Right ventricle myocardium inferior (tissue), 1 donor: Measurements from ENCODE around the gene CASP10. TPM values are rescaled to one million over a fixed set of nuclear protein-coding genes. Genes with fewer than 3 reads are reported as not detected.

Source experiments
- ATAC-seq: fragments of 200-7000 bp; cut with Tn5 transposase; one replicate; pipeline ENCODE4 v1.9.1; 2020; ENCODE audit warnings: mild to moderate bottlenecking, moderate library complexity
- DNase-seq: peaks from one replicate; pipeline ENCODE4 v3.0.0; 2021; ENCODE audit errors: missing footprints
- intact Hi-C: fragments of 100-400 bp; cut with DNase I; formaldehyde crosslinking; loops from one replicate; pipeline ENCODE4 v1.11.0; 2022
- total RNA-seq: library from RNA; stranded (reverse); fragmentation: NEBNext Ultra II Directional; extraction: Animal tissue kit (Norgen Biotek cat#: 25700); gene quantifications from one replicate; pipeline ENCODE4 v1.2.1, GENCODE V29; 2021
- donor health status: DM: no; HTN: yes; CAD: no; lungs with severe emphysema.

The CASP10 gene
- total RNA-seq, 1 donor from 2014 or later, result 6.2 TPM

DNA sequence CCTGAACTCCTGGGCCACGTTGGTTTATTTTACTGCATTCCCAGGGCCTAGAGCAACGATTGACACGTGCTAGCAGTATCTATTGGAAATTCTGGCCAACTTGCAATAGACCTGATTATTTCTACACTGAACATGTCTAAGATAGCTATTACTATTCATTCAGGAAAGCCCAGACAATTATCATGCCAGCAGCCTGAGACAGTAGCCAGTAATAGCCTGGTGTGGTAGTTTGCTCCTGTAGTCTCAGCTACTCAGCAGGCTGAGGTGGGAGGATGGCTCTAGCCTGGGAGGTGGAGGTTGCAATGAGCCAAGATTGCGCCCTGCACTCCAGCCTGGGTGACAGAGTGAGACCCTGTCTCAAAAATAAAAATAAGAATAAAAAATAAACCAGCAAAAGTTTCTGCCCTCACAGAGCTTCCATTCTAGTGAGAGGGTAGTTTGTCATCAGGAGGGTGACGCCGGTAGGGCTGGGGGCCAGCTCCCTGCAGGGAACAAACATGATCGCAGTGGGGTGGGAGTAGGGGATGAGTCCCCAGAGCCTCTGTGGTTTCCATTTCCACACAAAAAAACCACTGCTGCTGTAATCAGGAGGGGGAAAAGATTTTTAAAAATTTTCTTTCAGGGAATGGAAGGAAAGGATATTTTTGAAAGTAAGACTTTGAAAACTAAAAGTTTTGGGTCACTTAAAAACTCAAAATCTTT is 81.7 kb downstream of the CASP10 start:
- no peak for DNase-seq
- ATAC-seq, result no peak
- intact Hi-C loops, result no loop called here

DNA sequence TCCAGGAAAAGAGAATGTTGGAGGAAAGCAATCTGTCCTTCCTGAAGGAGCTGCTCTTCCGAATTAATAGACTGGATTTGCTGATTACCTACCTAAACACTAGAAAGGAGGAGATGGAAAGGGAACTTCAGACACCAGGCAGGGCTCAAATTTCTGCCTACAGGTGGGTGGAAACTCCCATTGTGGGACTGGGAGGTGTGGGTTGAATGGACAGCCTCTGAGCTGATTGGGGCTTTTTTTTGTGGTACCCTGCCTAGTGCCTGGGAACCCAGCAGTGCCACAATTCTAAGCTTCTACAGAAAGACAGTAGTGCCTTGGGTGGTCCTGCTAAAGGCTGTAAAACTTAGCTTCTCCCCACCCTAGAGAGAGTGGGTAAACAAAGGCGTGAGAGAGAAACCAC is 83.7 kb downstream of the CASP10 start:
- intact Hi-C loops, result no loop called here
- ATAC-seq, result no peak
- no peak for DNase-seq

DNA sequence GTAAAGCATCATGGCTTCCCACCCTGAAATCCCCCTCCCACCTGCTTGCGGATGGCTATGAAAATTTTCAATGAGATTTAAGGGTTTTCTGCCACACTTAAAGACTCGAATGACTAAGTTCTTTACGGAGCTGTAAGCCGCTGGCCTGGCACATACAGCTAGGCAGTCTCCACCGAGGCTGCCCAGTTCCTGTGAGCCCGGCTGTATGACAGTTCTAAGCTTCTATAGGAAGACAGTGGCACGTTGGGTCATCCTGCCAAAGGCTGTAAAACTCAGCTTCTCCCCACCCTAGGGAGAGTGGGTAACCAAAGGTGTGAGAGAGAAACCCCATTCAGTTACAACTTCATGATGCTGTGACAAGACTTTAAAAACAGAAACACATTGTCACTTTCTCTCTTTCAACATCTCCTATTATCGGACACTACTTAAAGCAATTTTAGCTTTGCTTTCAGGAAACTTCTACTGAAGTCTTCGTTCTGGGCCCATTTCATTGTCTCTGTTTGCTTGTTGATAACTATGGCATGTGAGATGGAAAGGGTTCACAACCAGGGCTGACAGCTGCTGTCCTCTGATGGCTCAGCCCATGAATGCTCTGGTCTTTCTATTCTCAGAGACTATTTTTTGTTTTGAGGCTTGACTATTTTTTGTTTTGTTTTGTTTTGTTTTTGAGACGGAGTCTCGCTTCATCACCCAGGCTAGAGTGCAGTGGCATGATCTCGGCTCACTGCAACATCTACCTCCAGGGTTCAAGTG is 84.5 kb downstream of the CASP10 start:
- intact Hi-C loops, result no loop called here
- DNase-seq, result no peak
- no peak for ATAC-seq

DNA sequence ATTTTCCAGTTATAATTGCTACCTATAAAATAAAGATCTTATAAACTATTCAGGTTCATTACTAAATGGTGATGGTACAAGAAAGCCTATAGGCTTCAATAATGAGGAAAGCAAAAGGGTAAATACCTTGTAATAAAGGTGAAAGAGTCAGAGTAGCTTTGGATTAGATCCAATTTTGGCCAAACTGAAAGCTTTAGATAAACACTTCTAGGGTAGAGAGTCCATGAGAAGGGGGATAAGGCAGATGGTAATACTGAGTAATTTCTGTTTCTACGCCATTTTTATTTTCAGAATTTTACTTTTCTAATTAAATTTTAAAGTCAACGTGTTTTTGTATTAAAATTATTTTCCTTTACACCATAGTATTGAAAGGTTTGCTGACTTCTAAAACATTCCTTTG is 86.8 kb downstream of the CASP10 start:
- DNase-seq, result no peak
- no peak for ATAC-seq
- intact Hi-C loops, result no loop called here

DNA sequence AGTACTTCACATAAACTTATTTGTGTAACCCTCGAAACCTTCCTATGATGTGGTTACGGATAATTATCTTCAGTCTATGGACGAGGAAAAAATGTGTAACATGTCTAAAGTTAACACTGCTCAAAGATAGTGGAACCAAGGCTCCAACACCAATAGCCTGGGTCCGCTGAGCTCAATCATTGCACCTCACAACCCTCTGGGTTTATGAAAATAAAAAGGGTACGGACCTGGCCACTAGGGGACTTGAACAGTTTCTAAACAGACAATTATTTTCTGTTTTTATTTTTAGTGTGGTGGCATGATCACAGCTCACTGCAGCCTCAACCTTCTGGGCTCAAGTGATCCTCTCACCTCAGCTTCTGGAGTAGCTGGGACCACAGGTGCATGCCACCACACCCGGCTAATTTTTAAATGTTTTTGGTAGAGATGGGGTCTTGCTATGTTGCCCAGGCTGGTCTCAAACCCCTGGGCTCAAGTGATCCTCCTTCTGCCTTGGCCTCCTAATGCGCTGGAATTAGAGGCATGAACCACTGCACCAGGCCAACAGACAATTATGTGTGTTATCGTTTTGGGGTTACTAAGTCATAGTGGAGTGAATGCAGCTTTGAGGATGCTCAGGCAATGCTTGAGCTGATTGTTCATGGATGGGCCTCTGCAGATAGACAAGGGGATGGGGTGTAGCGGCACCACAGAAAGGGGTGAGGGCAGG is 87.5 kb downstream of the CASP10 start:
- no peak for DNase-seq
- intact Hi-C loops, result no loop called here
- ATAC-seq, result no peak

DNA sequence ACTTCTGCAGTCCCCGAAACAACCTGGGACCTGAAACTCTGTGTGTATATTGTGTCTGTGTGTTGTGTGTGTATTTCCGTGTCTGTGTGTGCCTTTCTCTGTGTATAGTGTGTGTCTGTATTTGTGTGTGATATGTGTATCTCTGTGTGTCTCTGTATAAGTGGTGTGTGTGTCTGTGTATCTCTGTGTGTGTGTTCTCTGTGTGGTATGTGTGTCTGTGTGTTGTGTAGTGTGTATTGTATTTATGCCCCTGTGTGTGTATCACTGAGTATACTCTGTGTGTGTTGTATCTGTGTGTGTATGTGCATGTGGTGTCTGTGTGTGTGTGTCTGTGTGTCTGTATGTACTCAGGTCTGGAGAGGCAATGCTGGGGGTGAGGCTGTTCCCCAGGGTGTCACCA is 89.0 kb downstream of the CASP10 start:
- DNase-seq (no peak), ATAC-seq (no peak)
- intact Hi-C loops, result no loop called here

DNA sequence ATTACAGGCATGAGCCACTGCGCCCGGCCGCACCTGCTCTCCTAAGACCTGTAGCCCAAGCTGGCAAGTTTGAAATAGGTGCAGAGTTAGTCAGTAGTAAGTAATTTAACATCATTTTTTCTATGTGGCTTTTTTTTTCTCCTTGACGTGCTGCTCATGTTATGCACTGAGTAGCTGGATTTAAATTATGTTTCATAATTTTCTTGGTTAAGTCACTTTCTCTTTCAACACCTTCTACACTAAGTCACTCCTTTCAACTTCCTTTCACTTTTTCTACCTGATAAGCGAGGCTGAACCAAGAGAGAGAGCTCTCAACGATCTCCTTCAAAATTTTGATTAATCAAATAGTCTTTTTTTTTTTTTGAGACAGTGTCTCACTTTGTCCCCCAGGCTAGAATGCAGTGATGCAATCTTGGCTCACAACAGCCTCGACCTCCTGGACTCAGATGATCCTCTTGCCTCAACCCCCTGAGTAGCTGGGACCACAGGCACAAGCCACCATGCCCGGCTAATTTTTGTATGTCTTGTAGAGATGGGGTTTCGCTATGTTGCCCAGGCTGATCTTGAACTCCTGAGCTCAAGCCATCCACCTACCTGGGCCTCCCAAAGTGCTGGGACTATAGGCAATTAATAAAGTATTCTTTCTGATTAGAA is 90.5 kb downstream of the CASP10 start:
- intact Hi-C loops, result no loop called here
- DNase-seq, result no peak
- ATAC-seq, result no peak

DNA sequence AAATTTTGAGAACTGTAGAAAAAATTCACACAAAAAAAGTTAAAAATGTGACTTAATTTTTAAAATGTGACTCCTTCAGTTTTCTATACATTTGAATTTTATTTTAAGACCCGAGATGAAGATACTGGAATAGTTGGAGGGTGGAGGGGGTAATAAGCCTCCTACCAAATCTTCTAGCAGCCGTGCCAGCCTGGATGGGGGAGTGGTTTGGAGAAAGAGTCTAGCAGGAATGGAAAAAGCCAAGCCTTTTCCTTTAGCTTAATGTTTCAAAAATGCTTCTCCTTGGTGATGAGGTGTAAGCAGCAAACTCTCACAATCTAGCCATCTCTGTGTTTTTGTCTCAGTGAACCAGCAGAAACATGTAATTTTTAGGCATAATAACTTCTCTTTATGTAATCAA is 92.1 kb downstream of the CASP10 start:
- no peak for DNase-seq
- no peak for ATAC-seq
- intact Hi-C loops, result no loop called here

DNA sequence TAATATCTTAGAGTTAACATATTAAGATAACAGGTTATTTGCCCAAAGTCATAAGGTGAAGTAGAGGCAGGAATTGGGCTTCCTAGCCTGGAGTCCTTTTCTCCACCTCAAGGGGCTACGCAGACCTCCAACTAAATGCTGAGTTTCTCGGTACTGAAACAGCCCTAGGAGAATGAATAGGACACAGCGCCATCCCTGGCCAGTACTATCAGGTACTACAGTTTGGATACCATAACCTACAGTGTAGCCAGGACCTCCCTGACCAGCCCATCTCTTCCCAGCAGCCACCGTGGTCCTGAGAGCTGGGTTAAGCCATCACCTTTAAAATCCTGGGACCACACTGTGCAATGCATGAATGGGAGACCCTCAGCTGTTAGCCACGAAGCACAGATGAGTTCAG is 93.0 kb downstream of the CASP10 start:
- DNase-seq, result no peak
- no peak for ATAC-seq
- intact Hi-C loops, result no loop called here

DNA sequence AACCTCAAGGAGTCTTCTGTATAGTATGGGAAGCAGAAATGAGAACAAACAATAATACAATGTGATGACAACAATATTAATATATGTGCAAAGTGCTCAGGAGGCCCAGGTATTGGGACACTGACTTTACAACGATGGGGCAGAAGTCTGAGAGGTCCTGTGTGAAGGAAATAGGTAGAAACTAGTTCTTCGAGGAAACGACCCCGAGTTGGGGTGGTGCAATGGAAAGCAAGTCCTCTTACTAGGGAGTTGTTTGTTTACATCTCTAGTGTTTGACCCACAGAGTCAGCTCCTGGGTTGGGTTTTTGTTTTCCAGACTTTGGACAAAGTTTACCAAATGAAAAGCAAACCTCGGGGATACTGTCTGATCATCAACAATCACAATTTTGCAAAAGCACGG is 93.6 kb downstream of the CASP10 start:
- DNase-seq (no peak), ATAC-seq (no peak)
- intact Hi-C loops, result no loop called here

Other genes with a start within 250 kb of the CASP10 start
- gene ORC2, start 219.5 kb upstream of the CASP10 start, total RNA-seq, result 20.3 TPM
- 14.5 TPM for gene HYCC2, start 111.5 kb upstream of the CASP10 start, total RNA-seq
- gene NDUFB3, start 111.1 kb upstream of the CASP10 start, total RNA-seq, result 555 TPM
- gene CFLAR, start 67.0 kb upstream of the CASP10 start, total RNA-seq, result 218 TPM
- gene CASP8, start 77.4 kb downstream of the CASP10 start, total RNA-seq, result 3.1 TPM
- gene FLACC1, start 174.2 kb downstream of the CASP10 start, total RNA-seq, result 6.5 TPM